Endodermal cell (in vitro differentiated cells): ENCODE results near the gene CCDC3. TPM values are rescaled to one million over a fixed set of nuclear protein-coding genes. Genes with fewer than 3 reads are reported as not detected.

Experiments used
- DNase-seq: peaks from one replicate; pipeline ENCODE4 v3.0.0-alpha.2; 2017
- H3K27ac ChIP-seq: 2 replicates; pipeline ENCODE4 v1.5.1; 2013; ENCODE audit warnings: mild to moderate bottlenecking, low read depth, low read length, moderate library complexity
- H3K27me3 ChIP-seq: 2 replicates; pipeline ENCODE4 v1.6.1; 2013; ENCODE audit warnings: mild to moderate bottlenecking, low read length, moderate library complexity; ENCODE audit not compliant: insufficient read depth, control insufficient read depth, poor library complexity, severe bottlenecking
- H3K36me3 ChIP-seq: 2 replicates; pipeline ENCODE4 v1.7.0; 2013; ENCODE audit warnings: mild to moderate bottlenecking, low read length, moderate library complexity; ENCODE audit not compliant: control insufficient read depth, insufficient read depth
- H3K4me1 ChIP-seq: one replicate; pipeline ENCODE4 v1.7.0; 2013; ENCODE audit warnings: low read length; ENCODE audit not compliant: control insufficient read depth, insufficient read depth
- H3K4me3 ChIP-seq: 2 replicates; pipeline ENCODE4 v1.5.1; 2013; ENCODE audit warnings: mild to moderate bottlenecking, low read length, moderate library complexity
- H3K9ac ChIP-seq: 2 replicates; pipeline ENCODE4 v1.6.1; 2013; ENCODE audit warnings: mild to moderate bottlenecking, low read length, moderate library complexity; ENCODE audit not compliant: poor library complexity, severe bottlenecking; ENCODE audit errors: extremely low read depth
- H3K9me3 ChIP-seq: 2 replicates; pipeline ENCODE4 v1.6.1; 2013; ENCODE audit warnings: mild to moderate bottlenecking, low read length, moderate library complexity; ENCODE audit not compliant: control insufficient read depth
- H3K27ac Mint-ChIP-seq: 2 replicates; pipeline ENCODE4 v1.8.0; 2020; ENCODE audit warnings: mixed read lengths
- H3K27me3 Mint-ChIP-seq: 2 replicates; pipeline ENCODE4 v1.8.0; 2021; ENCODE audit warnings: mild to moderate bottlenecking, mixed read lengths; ENCODE audit not compliant: insufficient read depth
- H3K36me3 Mint-ChIP-seq: 2 replicates; pipeline ENCODE4 v1.8.0; 2020; ENCODE audit warnings: low read depth, mixed read lengths
- H3K4me1 Mint-ChIP-seq: 2 replicates; pipeline ENCODE4 v1.8.0; 2020; ENCODE audit warnings: mixed read lengths
- H3K4me3 Mint-ChIP-seq: 2 replicates; pipeline ENCODE4 v1.8.0; 2020; ENCODE audit warnings: mild to moderate bottlenecking, moderate library complexity, mixed read lengths
- H3K9me3 Mint-ChIP-seq: 2 replicates; pipeline ENCODE4 v1.8.0; 2020; ENCODE audit warnings: mild to moderate bottlenecking, mixed read lengths
- CTCF ChIP-seq: fragments of 200-600 bp; sonication (generic); conservative IDR thresholded peaks from 2 replicates; pipeline ENCODE4 v1.5.0; 2021; ENCODE audit warnings: antibody characterized with exemption, mild to moderate bottlenecking
- WGBS, 2 experiments: methylation state at CpG; one replicate each; pipeline versions ENCODE4 v1.1.5 to v1.1.7; 2013; ENCODE audit warnings: missing lambda C conversion rate in 2 of 2, mixed read lengths in 1 of 2; ENCODE audit not compliant: insufficient coverage in 1 of 2, insufficient read length in 1 of 2; 5-methylcytosine and 5-hydroxymethylcytosine counted together
- total RNA-seq, 2 donors: library from RNA; stranded (reverse); fragmentation: NEBNext Ultra II Directional in 1 of 2; extraction: Animal tissue kit (Norgen Biotek cat#: 25700) in 1 of 2; gene quantifications; 2 replicates in 1 of 2; 3 replicates in 1 of 2; pipeline ENCODE4 v1.2.1, GENCODE V29; 2021

CCDC3 gene
- total RNA-seq, 2 donors from 2014 or later: 4.6 to 12.3 TPM

- Histone ChIP-seq H3K4me1 (no peaks in the 10 kb centered on the region), H3K27ac (no peak overlapping the region), H3K9ac (no peak overlapping the region), H3K9me3 (no peaks in the 10 kb centered on the region), H3K4me3 (no peak overlapping the region), H3K36me3 (no peaks in the 10 kb centered on the region), H3K27me3 (no peaks in the 10 kb centered on the region)
- Mint-ChIP-seq H3K27ac (no peak overlapping the region), H3K27me3 (no peaks in the 10 kb centered on the region), H3K36me3 (no peaks in the 10 kb centered on the region), H3K4me3 (no peak overlapping the region), H3K9me3 (no peaks in the 10 kb centered on the region), H3K4me1 (no peaks in the 10 kb centered on the region)
- 79 to 92% methylated on average over 4 to 6 of the region's 6 CpGs for WGBS, 2 experiments
- peak; percentile 23 for DNase-seq
- no peak for TF ChIP-seq CTCF
Measured at GRCh38 chr10:12921163-12921562, 80.3 kb downstream of the CCDC3 start.

- Mint-ChIP-seq H3K27ac (no peak overlapping the region), H3K36me3 (peaks cover 2% of the 10 kb centered on the region)
Measured at GRCh38 chr10:12919574-12919973, 81.9 kb downstream of the CCDC3 start.

DNA sequence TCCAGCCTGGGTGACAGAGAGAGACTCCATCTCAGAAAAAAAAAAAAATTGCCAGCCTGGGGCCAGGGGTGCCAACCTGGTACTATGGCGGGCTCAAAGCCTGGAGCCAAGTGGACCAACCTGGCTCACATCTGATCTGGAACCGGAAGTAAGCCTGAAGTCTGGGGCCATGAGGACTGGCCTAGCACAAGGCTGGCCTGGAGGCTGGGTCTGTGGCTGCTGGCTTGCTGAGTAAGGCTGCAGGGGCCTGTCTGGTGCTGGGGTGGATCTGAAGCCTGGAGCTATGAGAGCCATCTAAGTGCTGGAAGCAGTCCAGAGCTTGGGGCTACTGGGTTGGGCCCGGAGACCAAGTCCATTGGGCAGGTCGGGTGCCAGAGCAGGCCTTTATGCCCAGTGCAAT, 84.9 kb downstream of the CCDC3 start:
- H3K4me1 ChIP-seq: no peaks in the 10 kb centered on the region
- Mint-ChIP-seq H3K9me3 (no peaks in the 10 kb centered on the region), H3K36me3 (peaks cover 2% of the 10 kb centered on the region), H3K4me1 (no peaks in the 10 kb centered on the region), H3K4me3 (no peak overlapping the region), H3K27me3 (peaks cover 2% of the 10 kb centered on the region), H3K27ac (no peak overlapping the region)
- no peak for DNase-seq
- H3K4me3 ChIP-seq: no peak overlapping the region
- H3K36me3 ChIP-seq: no peaks in the 10 kb centered on the region
- no peaks in the 10 kb centered on the region for H3K9me3 ChIP-seq
- no peaks in the 10 kb centered on the region for H3K27me3 ChIP-seq
- 91 to 98% methylated on average over 4 of the region's 4 CpGs for WGBS, 2 experiments
- no peak overlapping the region for H3K9ac ChIP-seq
- H3K27ac ChIP-seq: no peak overlapping the region
- no peak for TF ChIP-seq CTCF

More at GRCh38 chr10:12919574-12919973, 81.9 kb downstream of the CCDC3 start:
- H3K4me3 Mint-ChIP-seq: no peak overlapping the region
- H3K27ac ChIP-seq: no peak overlapping the region
- H3K4me3 ChIP-seq: no peak overlapping the region
- no peaks in the 10 kb centered on the region for H3K27me3 ChIP-seq
- no peaks in the 10 kb centered on the region for H3K4me1 Mint-ChIP-seq
- no peak overlapping the region for H3K9ac ChIP-seq
- no peaks in the 10 kb centered on the region for H3K9me3 Mint-ChIP-seq
- H3K36me3 ChIP-seq: no peaks in the 10 kb centered on the region
- H3K27me3 Mint-ChIP-seq: no peaks in the 10 kb centered on the region
- H3K4me1 ChIP-seq: no peaks in the 10 kb centered on the region
- H3K9me3 ChIP-seq: no peaks in the 10 kb centered on the region
- no peak for DNase-seq
- no peak for TF ChIP-seq CTCF
- WGBS, 2 experiments: 89 to 94% methylated on average over 3 to 6 of the region's 6 CpGs
